ENCODE measurements around the gene CALM1. TPM values are rescaled to one million over a fixed set of nuclear protein-coding genes. Genes with fewer than 3 reads are reported as not detected.

The CALM1 gene
- polyA plus RNA-seq, 2 donors, result 487 to 518 TPM

- Histone ChIP-seq H3K4me1 (ENCODE audit: control insufficient read depth in 2 of 2, insufficient read depth in 2 of 2, low read length in 1 of 2) (peaks cover 6 to 17% of the 10 kb centered on the region in 2 donors), H3K9me3 (ENCODE audit: control insufficient read depth in 2 of 2, insufficient read depth in 1 of 2, low read depth in 1 of 2, low read length in 1 of 2) (no peaks in the 10 kb centered on the region), H3K36me3 (ENCODE audit: control insufficient read depth in 2 of 2, insufficient read depth in 2 of 2, low read length in 1 of 2) (no peaks in the 10 kb centered on the region), H3K27ac (ENCODE audit: low read depth in 2 of 2, low read length in 1 of 2) (peak overlapping the region in 1 of 2 donors; percentile 10), H3K27me3 (ENCODE audit: control insufficient read depth in 1 of 2, insufficient read depth in 2 of 2, low read length in 2 of 2) (no peaks in the 10 kb centered on the region), H3K4me3 (ENCODE audit: low read depth in 1 of 2, low read length in 2 of 2) (no peak overlapping the region)
- 88 to 90% methylated on average over 7 of the region's 7 CpGs for WGBS, 2 donors
Measured at GRCh38 chr14:90421001-90421631, 24.3 kb downstream of the CALM1 start.

DNA sequence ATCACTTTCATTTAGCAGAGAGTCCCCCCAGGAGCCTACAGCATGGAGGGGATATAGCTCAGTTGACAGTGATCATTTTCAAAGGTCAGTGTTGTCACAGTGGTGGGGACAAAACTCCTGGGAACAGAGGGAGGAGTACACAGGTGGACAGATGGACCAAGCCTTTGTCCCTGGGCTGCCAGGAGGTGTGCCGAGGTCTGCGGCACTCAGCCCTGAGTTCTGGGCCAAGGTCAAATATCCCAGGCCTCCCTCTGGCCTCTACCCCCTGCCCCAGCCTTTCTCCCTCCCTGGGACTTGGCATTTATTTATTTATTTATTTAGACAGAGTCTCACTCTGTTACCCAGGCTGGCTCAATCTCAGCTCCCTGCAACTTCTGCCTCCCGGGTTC is 24.8 kb downstream of the CALM1 start:
- H3K27me3 ChIP-seq (ENCODE audit: control insufficient read depth in 1 of 2, insufficient read depth in 2 of 2, low read length in 2 of 2), result no peaks in the 10 kb centered on the region

DNA sequence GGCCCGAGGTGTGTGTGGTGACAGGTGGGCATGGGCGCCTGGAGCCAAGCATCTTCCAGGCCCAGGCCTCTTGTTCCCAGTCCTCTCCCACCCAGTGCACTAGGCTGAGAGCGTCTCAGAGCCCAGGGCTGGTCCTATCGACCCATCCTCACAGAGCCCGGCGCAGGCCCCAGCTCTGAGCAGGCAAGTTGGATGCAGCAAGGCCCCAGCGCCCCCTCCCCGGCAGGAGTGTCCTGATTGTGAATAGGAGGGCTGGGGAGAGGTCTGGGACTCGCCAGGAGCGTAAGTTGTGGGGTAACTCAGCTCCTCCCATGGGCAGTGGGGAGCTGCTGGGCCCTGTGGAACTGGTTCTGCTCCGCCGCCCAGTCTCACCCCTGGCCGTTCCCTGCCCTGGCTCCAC is 26.3 kb downstream of the CALM1 start:
- peaks cover 6 to 17% of the 10 kb centered on the region in 2 donors for H3K4me1 ChIP-seq (ENCODE audit: control insufficient read depth in 2 of 2, insufficient read depth in 2 of 2, low read length in 1 of 2)
- H3K9me3 ChIP-seq (ENCODE audit: control insufficient read depth in 2 of 2, insufficient read depth in 1 of 2, low read depth in 1 of 2, low read length in 1 of 2), result no peaks in the 10 kb centered on the region
- WGBS, 2 donors, result 85 to 87% methylated on average over 13 of the region's 13 CpGs
- H3K27ac ChIP-seq (ENCODE audit: low read depth in 2 of 2, low read length in 1 of 2), result peak overlapping the region; percentile 13 to 43
- no peaks in the 10 kb centered on the region for H3K36me3 ChIP-seq (ENCODE audit: control insufficient read depth in 2 of 2, insufficient read depth in 2 of 2, low read length in 1 of 2)
- H3K27me3 ChIP-seq (ENCODE audit: control insufficient read depth in 1 of 2, insufficient read depth in 2 of 2, low read length in 2 of 2), result no peaks in the 10 kb centered on the region
- H3K4me3 ChIP-seq (ENCODE audit: low read depth in 1 of 2, low read length in 2 of 2), result no peak overlapping the region

More for the DNA sequence above, 24.8 kb downstream of the CALM1 start:
- 86 to 94% methylated on average over 3 of the region's 3 CpGs for WGBS, 2 donors
- Histone ChIP-seq H3K9me3 (ENCODE audit: control insufficient read depth in 2 of 2, insufficient read depth in 1 of 2, low read depth in 1 of 2, low read length in 1 of 2) (no peaks in the 10 kb centered on the region), H3K27ac (ENCODE audit: low read depth in 2 of 2, low read length in 1 of 2) (no peak overlapping the region), H3K4me3 (ENCODE audit: low read depth in 1 of 2, low read length in 2 of 2) (no peak overlapping the region), H3K36me3 (ENCODE audit: control insufficient read depth in 2 of 2, insufficient read depth in 2 of 2, low read length in 1 of 2) (no peaks in the 10 kb centered on the region), H3K4me1 (ENCODE audit: control insufficient read depth in 2 of 2, insufficient read depth in 2 of 2, low read length in 1 of 2) (peaks cover 6 to 17% of the 10 kb centered on the region in 2 donors)

DNA sequence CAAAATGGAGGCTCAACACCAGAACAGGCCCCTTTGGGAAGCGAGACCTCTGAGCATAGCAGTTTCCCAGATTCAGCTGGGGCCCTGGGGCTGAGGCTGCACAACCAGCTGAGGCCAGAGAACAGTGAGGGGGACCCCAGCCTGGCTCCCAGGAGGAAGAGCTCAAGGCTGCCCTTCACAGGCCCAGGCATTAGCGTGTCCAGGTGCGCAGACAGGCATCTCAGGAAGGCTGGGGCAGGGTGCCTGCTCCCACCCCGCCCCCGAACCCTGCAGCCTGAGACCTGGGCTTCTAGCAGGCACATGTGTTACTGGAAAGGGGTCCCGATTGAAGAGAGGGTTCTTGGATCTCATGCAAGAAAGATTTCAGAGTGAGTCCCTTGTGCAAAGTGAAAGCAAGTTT is 27.2 kb downstream of the CALM1 start:
- H3K4me3 ChIP-seq (ENCODE audit: low read depth in 1 of 2, low read length in 2 of 2), result no peak overlapping the region
- no peaks in the 10 kb centered on the region for H3K27me3 ChIP-seq (ENCODE audit: control insufficient read depth in 1 of 2, insufficient read depth in 2 of 2, low read length in 2 of 2)
- WGBS, 2 donors, result 93 to 94% methylated on average over 6 of the region's 6 CpGs
- no peaks in the 10 kb centered on the region for H3K36me3 ChIP-seq (ENCODE audit: control insufficient read depth in 2 of 2, insufficient read depth in 2 of 2, low read length in 1 of 2)
- no peaks in the 10 kb centered on the region for H3K9me3 ChIP-seq (ENCODE audit: control insufficient read depth in 2 of 2, insufficient read depth in 1 of 2, low read depth in 1 of 2, low read length in 1 of 2)
- no peak overlapping the region for H3K27ac ChIP-seq (ENCODE audit: low read depth in 2 of 2, low read length in 1 of 2)
- peaks cover 6 to 12% of the 10 kb centered on the region in 2 donors for H3K4me1 ChIP-seq (ENCODE audit: control insufficient read depth in 2 of 2, insufficient read depth in 2 of 2, low read length in 1 of 2)

DNA sequence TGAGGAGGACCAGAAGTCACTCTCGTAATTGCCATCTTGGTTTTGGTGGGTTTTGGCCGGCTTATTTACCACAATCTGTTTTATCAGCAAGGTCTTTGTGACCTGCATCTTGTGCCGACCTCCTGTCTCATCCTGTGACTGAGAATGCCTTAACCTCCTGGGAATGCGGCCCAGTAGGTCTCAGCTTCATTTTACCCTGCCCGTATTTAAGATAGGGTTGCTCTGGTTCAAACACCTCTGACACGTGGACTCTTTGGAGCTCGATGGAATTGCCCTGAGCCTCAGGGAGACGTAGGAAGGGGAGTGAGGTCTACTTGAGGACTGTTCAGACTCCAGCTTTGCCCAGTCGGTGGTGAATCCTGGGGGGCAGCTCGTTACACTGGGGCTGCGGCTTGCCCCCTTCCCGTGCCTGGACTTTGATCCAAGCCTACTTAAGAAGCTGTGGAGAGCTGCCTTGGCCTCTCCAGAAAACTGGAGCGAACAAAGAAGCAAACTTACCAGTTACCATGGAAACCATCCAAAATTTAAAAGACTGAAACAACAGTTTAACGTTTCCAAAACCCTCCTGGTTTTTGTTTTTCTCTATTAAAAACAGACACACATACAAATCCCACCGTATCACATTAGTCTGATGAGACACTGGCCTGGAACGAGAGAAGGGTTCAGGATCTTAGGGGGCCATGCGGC is 28.0 kb downstream of the CALM1 start:
- no peak overlapping the region for H3K4me3 ChIP-seq (ENCODE audit: low read depth in 1 of 2, low read length in 2 of 2)
- H3K27me3 ChIP-seq (ENCODE audit: control insufficient read depth in 1 of 2, insufficient read depth in 2 of 2, low read length in 2 of 2), result no peaks in the 10 kb centered on the region
- no peaks in the 10 kb centered on the region for H3K36me3 ChIP-seq (ENCODE audit: control insufficient read depth in 2 of 2, insufficient read depth in 2 of 2, low read length in 1 of 2)
- H3K27ac ChIP-seq (ENCODE audit: low read depth in 2 of 2, low read length in 1 of 2), result no peak overlapping the region
- H3K4me1 ChIP-seq (ENCODE audit: control insufficient read depth in 2 of 2, insufficient read depth in 2 of 2, low read length in 1 of 2), result peaks cover 6 to 11% of the 10 kb centered on the region in 2 donors
- no peaks in the 10 kb centered on the region for H3K9me3 ChIP-seq (ENCODE audit: control insufficient read depth in 2 of 2, insufficient read depth in 1 of 2, low read depth in 1 of 2, low read length in 1 of 2)
- WGBS, 2 donors, result 83% methylated on average over 17 of the region's 17 CpGs

GRCh38 chr14:90425373-90425879 is 28.6 kb downstream of the CALM1 start:
- Histone ChIP-seq H3K27ac (ENCODE audit: low read depth in 2 of 2, low read length in 1 of 2) (no peak overlapping the region), H3K36me3 (ENCODE audit: control insufficient read depth in 2 of 2, insufficient read depth in 2 of 2, low read length in 1 of 2) (no peaks in the 10 kb centered on the region), H3K27me3 (ENCODE audit: control insufficient read depth in 1 of 2, insufficient read depth in 2 of 2, low read length in 2 of 2) (no peaks in the 10 kb centered on the region), H3K4me3 (ENCODE audit: low read depth in 1 of 2, low read length in 2 of 2) (no peak overlapping the region), H3K9me3 (ENCODE audit: control insufficient read depth in 2 of 2, insufficient read depth in 1 of 2, low read depth in 1 of 2, low read length in 1 of 2) (no peaks in the 10 kb centered on the region), H3K4me1 (ENCODE audit: control insufficient read depth in 2 of 2, insufficient read depth in 2 of 2, low read length in 1 of 2) (peaks cover 6 to 11% of the 10 kb centered on the region in 2 donors)
- 90 to 93% methylated on average over 9 of the region's 9 CpGs for WGBS, 2 donors

- 82 to 83% methylated on average over 10 of the region's 10 CpGs for whole genome bisulfite sequencing, 2 donors
- Histone ChIP-seq H3K4me1 (ENCODE audit: control insufficient read depth in 2 of 2, insufficient read depth in 2 of 2, low read length in 1 of 2) (peaks cover 6 to 11% of the 10 kb centered on the region in 2 donors), H3K27me3 (ENCODE audit: control insufficient read depth in 1 of 2, insufficient read depth in 2 of 2, low read length in 2 of 2) (no peaks in the 10 kb centered on the region), H3K9me3 (ENCODE audit: control insufficient read depth in 2 of 2, insufficient read depth in 1 of 2, low read depth in 1 of 2, low read length in 1 of 2) (no peaks in the 10 kb centered on the region), H3K36me3 (ENCODE audit: control insufficient read depth in 2 of 2, insufficient read depth in 2 of 2, low read length in 1 of 2) (no peaks in the 10 kb centered on the region), H3K27ac (ENCODE audit: low read depth in 2 of 2, low read length in 1 of 2) (no peak overlapping the region), H3K4me3 (ENCODE audit: low read depth in 1 of 2, low read length in 2 of 2) (no peak overlapping the region)
Measured at GRCh38 chr14:90426031-90426540, 29.3 kb downstream of the CALM1 start.

DNA sequence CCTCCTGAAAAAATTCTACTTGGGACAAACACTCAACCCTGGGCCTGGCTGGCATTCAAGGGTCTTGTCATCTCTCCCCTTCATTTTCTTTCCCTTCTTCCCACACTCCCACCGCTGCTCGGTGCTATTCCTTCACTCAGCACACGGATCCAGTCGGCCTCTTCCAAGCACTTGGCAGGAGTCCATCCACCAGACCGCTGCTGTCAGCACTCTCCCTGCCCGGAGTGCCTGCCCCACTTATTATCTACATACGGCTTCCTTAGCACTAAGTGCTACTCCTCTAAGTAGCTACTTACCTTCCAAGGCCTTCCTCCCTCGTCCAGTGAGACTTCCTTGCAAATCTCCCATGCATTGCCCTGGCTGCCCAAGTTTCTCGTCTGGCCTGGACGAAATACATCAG is 29.8 kb downstream of the CALM1 start:
- peaks cover 6 to 11% of the 10 kb centered on the region in 2 donors for H3K4me1 ChIP-seq (ENCODE audit: control insufficient read depth in 2 of 2, insufficient read depth in 2 of 2, low read length in 1 of 2)
- H3K27ac ChIP-seq (ENCODE audit: low read depth in 2 of 2, low read length in 1 of 2), result no peak overlapping the region
- H3K36me3 ChIP-seq (ENCODE audit: control insufficient read depth in 2 of 2, insufficient read depth in 2 of 2, low read length in 1 of 2), result no peaks in the 10 kb centered on the region
- no peak overlapping the region for H3K4me3 ChIP-seq (ENCODE audit: low read depth in 1 of 2, low read length in 2 of 2)
- H3K27me3 ChIP-seq (ENCODE audit: control insufficient read depth in 1 of 2, insufficient read depth in 2 of 2, low read length in 2 of 2), result no peaks in the 10 kb centered on the region
- WGBS, 2 donors, result 54% methylated on average over 10 of the region's 10 CpGs
- no peaks in the 10 kb centered on the region for H3K9me3 ChIP-seq (ENCODE audit: control insufficient read depth in 2 of 2, insufficient read depth in 1 of 2, low read depth in 1 of 2, low read length in 1 of 2)

DNA sequence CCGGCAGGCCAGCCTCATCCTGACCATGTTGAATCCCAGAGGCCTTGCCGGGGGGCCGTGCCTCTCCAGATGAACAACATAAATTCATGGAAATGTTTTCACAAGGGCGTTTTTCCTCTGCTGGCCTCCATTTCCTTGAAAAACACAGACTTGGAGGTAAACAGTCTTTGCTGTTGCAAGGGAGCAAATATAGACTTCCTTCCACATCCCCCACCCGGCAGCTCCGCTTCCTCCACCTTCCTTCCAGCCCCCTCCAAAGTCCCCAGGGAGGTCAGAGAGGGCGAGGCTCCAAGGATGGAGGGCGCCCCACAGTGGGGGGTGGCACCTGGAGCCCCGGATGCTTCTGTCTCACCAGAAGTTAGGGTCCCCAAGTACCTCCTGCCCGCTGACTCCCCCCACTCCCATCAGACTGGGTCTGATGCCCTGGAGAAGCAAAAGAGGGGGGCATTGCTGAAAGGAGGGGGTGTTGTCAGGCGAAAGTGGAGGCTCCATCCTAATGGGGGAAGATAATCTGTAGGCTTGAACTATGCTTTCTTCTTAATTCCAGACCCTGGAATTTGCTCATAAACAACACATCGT is 31.1 kb downstream of the CALM1 start:
- WGBS, 2 donors, result 75 to 76% methylated on average over 12 of the region's 12 CpGs
- Histone ChIP-seq H3K4me3 (ENCODE audit: low read depth in 1 of 2, low read length in 2 of 2) (no peak overlapping the region), H3K36me3 (ENCODE audit: control insufficient read depth in 2 of 2, insufficient read depth in 2 of 2, low read length in 1 of 2) (no peaks in the 10 kb centered on the region), H3K27me3 (ENCODE audit: control insufficient read depth in 1 of 2, insufficient read depth in 2 of 2, low read length in 2 of 2) (no peaks in the 10 kb centered on the region), H3K4me1 (ENCODE audit: control insufficient read depth in 2 of 2, insufficient read depth in 2 of 2, low read length in 1 of 2) (peaks cover 6 to 10% of the 10 kb centered on the region in 2 donors), H3K9me3 (ENCODE audit: control insufficient read depth in 2 of 2, insufficient read depth in 1 of 2, low read depth in 1 of 2, low read length in 1 of 2) (no peaks in the 10 kb centered on the region), H3K27ac (ENCODE audit: low read depth in 2 of 2, low read length in 1 of 2) (no peak overlapping the region)
